HepG2 (cell line): ENCODE results near the gene SRCAP. TPM values are rescaled to one million over a fixed set of nuclear protein-coding genes. Genes with fewer than 3 reads are reported as not detected.
A peak's percentile ranks its signal among the peaks of the same experiment; 100 is the strongest.

ENCODE experiments used
- DR1 ChIP-seq: sonication (generic); formaldehyde crosslinking; IDR thresholded peaks from 2 replicates; pipeline ENCODE4 v1.8.0; 2021; ENCODE audit warnings: mild to moderate bottlenecking, missing genetic modification reagents, inconsistent platforms
- EED ChIP-seq: sonication (generic); formaldehyde crosslinking; IDR thresholded peaks from 2 replicates; pipeline ENCODE4 v1.5.0; 2020; ENCODE audit warnings: mild to moderate bottlenecking, missing genetic modification reagents
- HMGXB4 ChIP-seq, 2 experiments: sonication (generic) in 1 of 2; formaldehyde crosslinking in 1 of 2; IDR thresholded peaks; 2 replicates each; pipeline versions ENCODE4 v1.4.0 to v1.6.1; 2018 to 2020; ENCODE audit warnings: missing genetic modification reagents in 2 of 2, borderline replicate concordance in 1 of 2, low read depth in 1 of 2, mild to moderate bottlenecking in 1 of 2, missing biosample characterization in 1 of 2
- KDM2A ChIP-seq: sonication (generic); formaldehyde crosslinking; IDR thresholded peaks from 2 replicates; pipeline ENCODE4 v1.4.0; 2020; ENCODE audit warnings: low read depth, missing genetic modification reagents, borderline replicate concordance
- KMT2A ChIP-seq: sonication (generic); formaldehyde crosslinking; IDR thresholded peaks from 2 replicates; pipeline ENCODE4 v1.4.0; 2020; ENCODE audit warnings: missing genetic modification reagents
- KMT2B ChIP-seq: IDR thresholded peaks from 2 replicates; pipeline ENCODE4 v1.6.1; 2016; ENCODE audit warnings: missing genetic modification reagents, missing compliant biosample characterization
- MBNL3 ChIP-seq: fragments of 250-450 bp; sonication (Bioruptor Pico); conservative IDR thresholded peaks from 2 replicates; pipeline ENCODE4 v1.8.0; 2022; ENCODE audit warnings: mild to moderate bottlenecking, inconsistent platforms
- MTA3 ChIP-seq: sonication (generic); formaldehyde crosslinking; IDR thresholded peaks from 2 replicates; pipeline ENCODE4 v1.4.0; 2020; ENCODE audit warnings: missing genetic modification reagents
- PCBP1 ChIP-seq: fragments of 200-400 bp; formaldehyde crosslinking; IDR thresholded peaks from 2 replicates; pipeline ENCODE4 v1.6.1; 2017; ENCODE audit warnings: mild to moderate bottlenecking, low read depth, low read length, borderline replicate concordance
- RBFOX2 ChIP-seq: fragments of 200-400 bp; formaldehyde crosslinking; IDR thresholded peaks from 2 replicates; pipeline ENCODE4 v1.6.1; 2017; ENCODE audit warnings: low read depth, mild to moderate bottlenecking, low read length
- SOX13 ChIP-seq, 3 experiments: fragments of 450-650 bp in 1 of 3; sonication (generic) in 1 of 3; formaldehyde crosslinking in 1 of 3; IDR thresholded peaks in 2 of 3; conservative IDR thresholded peaks in 1 of 3; 2 replicates each; pipeline versions ENCODE4 v1.5.0 to v1.6.1; 2016 to 2020; ENCODE audit warnings: antibody characterized with exemption in 1 of 3, mild to moderate bottlenecking in 1 of 3, missing compliant biosample characterization in 1 of 3, missing genetic modification reagents in 1 of 3, moderate library complexity in 1 of 3
- TCF7L2 ChIP-seq: IDR thresholded peaks from 2 replicates; pipeline ENCODE4 v1.6.1; 2011; ENCODE audit warnings: mild to moderate bottlenecking, low read depth, low read length, moderate library complexity
- ZBTB2 ChIP-seq: sonication (generic); formaldehyde crosslinking; IDR thresholded peaks from 2 replicates; pipeline ENCODE4 v1.8.0; 2022; ENCODE audit warnings: low read depth, missing genetic modification reagents
- ZFX ChIP-seq: sonication (generic); formaldehyde crosslinking; IDR thresholded peaks from 2 replicates; pipeline ENCODE4 v1.4.0; 2020; ENCODE audit warnings: mild to moderate bottlenecking, low read depth, missing genetic modification reagents, moderate library complexity
- ZFY ChIP-seq: sonication (generic); formaldehyde crosslinking; IDR thresholded peaks from 2 replicates; pipeline ENCODE4 v1.4.0; 2020; ENCODE audit warnings: missing genetic modification reagents
- ZNF331 ChIP-seq: sonication (generic); formaldehyde crosslinking; IDR thresholded peaks from 2 replicates; pipeline ENCODE4 v1.4.0; 2020; ENCODE audit warnings: missing genetic modification reagents
- ZNF710 ChIP-seq: sonication (generic); formaldehyde crosslinking; IDR thresholded peaks from 2 replicates; pipeline ENCODE4 v1.5.0; 2020; ENCODE audit warnings: mild to moderate bottlenecking, missing genetic modification reagents, borderline replicate concordance
- ZNF768 ChIP-seq: sonication (generic); formaldehyde crosslinking; IDR thresholded peaks from 2 replicates; pipeline ENCODE4 v1.4.0; 2020; ENCODE audit warnings: missing genetic modification reagents
- ZNF790 ChIP-seq: sonication (generic); formaldehyde crosslinking; IDR thresholded peaks from 2 replicates; pipeline ENCODE4 v1.8.0; 2022; ENCODE audit warnings: missing genetic modification reagents, mild to moderate bottlenecking, borderline replicate concordance
- ZNF792 ChIP-seq: IDR thresholded peaks from 2 replicates; pipeline ENCODE4 v1.6.1; 2016
- ZNF850 ChIP-seq: sonication (generic); formaldehyde crosslinking; conservative IDR thresholded peaks from 2 replicates; pipeline ENCODE4 v1.9.0; 2021; ENCODE audit warnings: mild to moderate bottlenecking, missing genetic modification reagents
- ZZZ3 ChIP-seq: sonication (generic); formaldehyde crosslinking; IDR thresholded peaks from 2 replicates; pipeline ENCODE4 v1.4.0; 2020; ENCODE audit warnings: missing genetic modification reagents, mild to moderate bottlenecking, borderline replicate concordance
- polyA plus RNA-seq, 8 experiments: library from polyadenylated mRNA; depleted of rRNA in 3 of 8; stranded (reverse) in 7 of 8; unstranded in 1 of 8; fragments of >200 nt; fragmentation: Illumina TruSeq in 4 of 8; extraction: Trizol in 4 of 8; gene quantifications; 2 replicates each; pipeline versions ENCODE4 v1.2.1 to v1.2.3, GENCODE V29; 2011 to 2016; ENCODE audit warnings: low read depth in 4 of 8, missing spikeins in 1 of 8, mixed read lengths in 1 of 8; ENCODE audit not compliant: insufficient read depth in 1 of 8
- total RNA-seq, 5 experiments: library from RNA; depleted of rRNA; stranded (reverse); fragments of >200 nt; fragmentation: Illumina TruSeq; extraction: Trizol; gene quantifications; 2 replicates each; pipeline ENCODE4 v1.2.3, GENCODE V29; 2016; ENCODE audit warnings: low read depth in 1 of 5

Gene SRCAP
- total and polyA plus RNA-seq, 2 of the 13 experiments (the other 11 are each of a cell fraction or from before 2014, with no cell fraction given): 4.9 to 9.0 TPM

GRCh38 chr16:30786115-30786935 is 87.4 kb downstream of the SRCAP start (continued):
- 0 out of 4 replicates have a peak, but pooled peaks of 1 of the 2 experiments have one; percentile 19 for TF ChIP-seq HMGXB4 (CRISPR knock-in tag; IDR thresholded peaks at IDR 0.05; ENCODE audit: borderline replicate concordance in 1 of 2, low read depth in 1 of 2)
- 0 out of 2 replicates have a peak, but pooled peaks have one; percentile 13 for TF ChIP-seq PCBP1
- peak; percentile 48; the same call in 1 of the 2 replicates for TF ChIP-seq KMT2A (CRISPR knock-in tag)
- TF ChIP-seq ZNF331 (CRISPR knock-in tag): 0 out of 2 replicates have a peak, but pooled peaks have one; percentile 12
- TF ChIP-seq DR1 (CRISPR knock-in tag): peak; percentile 61; the same call in 1 of the 2 replicates
- TF ChIP-seq ZNF790 (CRISPR knock-in tag): 0 out of 2 replicates have a peak, but pooled peaks have one; percentile 13
- TF ChIP-seq TCF7L2: no peak
- peak; percentile 77 for TF ChIP-seq RBFOX2
- TF ChIP-seq ZFY (CRISPR knock-in tag): peak; percentile 72
- peak; percentile 53; the same call in 1 of the 2 replicates for TF ChIP-seq ZFX (CRISPR knock-in tag)
- 0 out of 2 replicates have a peak, but pooled peaks have one; percentile 27 for TF ChIP-seq ZNF792 (CRISPR knock-in tag)
- no peak for TF ChIP-seq MBNL3 (CRISPR knock-in tag)
- TF ChIP-seq EED: no peak
- 0 out of 2 replicates have a peak, but pooled peaks have one; percentile 33 for TF ChIP-seq ZNF850 (CRISPR knock-in tag)
- TF ChIP-seq ZNF768 (CRISPR knock-in tag): peak; percentile 39; the same call in 1 of the 2 replicates
- no peak; the same call in 1 of the 2 replicates for TF ChIP-seq ZNF710 (CRISPR knock-in tag)
- peak; percentile 45; the same call in 1 of the 2 replicates for TF ChIP-seq ZBTB2 (CRISPR knock-in tag)
- 0 out of 2 replicates have a peak, but pooled peaks have one; percentile 55 for TF ChIP-seq MTA3
- no peak for TF ChIP-seq KMT2B (CRISPR knock-in tag)
- 0 out of 2 replicates have a peak, but pooled peaks have one; percentile 23 for TF ChIP-seq KDM2A
- no peak for TF ChIP-seq SOX13 (IDR thresholded peaks at IDR 0.05)
- TF ChIP-seq SOX13 (CRISPR knock-in tag; conservative IDR thresholded peaks at IDR 0.05 in 1 of 2, IDR thresholded peaks at IDR 0.05 in 1 of 2): 0 out of 4 replicates have a peak, but pooled peaks of 1 of the 2 experiments have one; percentile 13
- 0 out of 2 replicates have a peak, but pooled peaks have one; percentile 43 for TF ChIP-seq ZZZ3 (CRISPR knock-in tag)
